Lung (tissue), 12 donors: ENCODE measurements around the gene SEMA6B. TPM values are rescaled to one million over a fixed set of nuclear protein-coding genes. Genes with fewer than 3 reads are reported as not detected.

Experiments
- ATAC-seq: fragments of 200-7000 bp; cut with Tn5 transposase; one replicate; pipeline ENCODE4 v1.9.1; 2020; ENCODE audit warnings: moderate number of reproducible peaks; ENCODE audit not compliant: insufficient read depth, low FRiP score
- DNase-seq, 3 donors: peaks; one replicate each; pipeline ENCODE4 v3.0.0-alpha.2; 2013 to 2017
- H3K27ac ChIP-seq, 2 donors: one replicate each; pipeline ENCODE4 v1.5.1; 2013; ENCODE audit warnings: mild to moderate bottlenecking in 2 of 2, moderate library complexity in 2 of 2, control low read depth in 1 of 2, inconsistent platforms in 1 of 2, low read depth in 1 of 2, low read length in 1 of 2
- H3K27me3 ChIP-seq, 3 donors: one replicate each; pipeline ENCODE4 v1.5.1; 2013; ENCODE audit warnings: low read length in 2 of 3; ENCODE audit not compliant: control insufficient read depth in 3 of 3, insufficient read depth in 3 of 3
- H3K36me3 ChIP-seq, 4 donors: one replicate each; pipeline ENCODE4 v1.5.1; 2013; ENCODE audit warnings: low read length in 4 of 4, mild to moderate bottlenecking in 1 of 4, moderate library complexity in 1 of 4; ENCODE audit not compliant: control insufficient read depth in 4 of 4, insufficient read depth in 4 of 4
- H3K4me1 ChIP-seq, 5 donors: one replicate each; pipeline ENCODE4 v1.5.1; 2013; ENCODE audit warnings: low read length in 5 of 5, mild to moderate bottlenecking in 2 of 5, moderate library complexity in 1 of 5; ENCODE audit not compliant: control insufficient read depth in 5 of 5, insufficient read depth in 5 of 5
- H3K4me3 ChIP-seq: one replicate; pipeline ENCODE4 v1.5.1; 2013; ENCODE audit warnings: mild to moderate bottlenecking, control low read depth, moderate library complexity
- H3K9ac ChIP-seq, 2 donors: one replicate each; pipeline ENCODE4 v1.5.1; 2013; ENCODE audit warnings: low read length in 2 of 2, control low read depth in 1 of 2; ENCODE audit not compliant: insufficient read depth in 1 of 2
- H3K9me3 ChIP-seq, 4 donors: one replicate each; pipeline ENCODE4 v1.5.1; 2013; ENCODE audit warnings: low read length in 3 of 4, mild to moderate bottlenecking in 1 of 4, moderate library complexity in 1 of 4; ENCODE audit not compliant: control insufficient read depth in 4 of 4, insufficient read depth in 3 of 4
- CTCF ChIP-seq: IDR thresholded peaks from 2 replicates; pipeline ENCODE4 v1.5.1; 2012; ENCODE audit warnings: mild to moderate bottlenecking; ENCODE audit errors: control extremely low read depth, extremely low read depth
- WGBS, 2 donors: extraction: QIAGEN DNeasy Blood & Tissue Kit; methylation state at CpG; one replicate each; pipeline ENCODE4 v1.1.7; 2013; 5-methylcytosine and 5-hydroxymethylcytosine counted together
- polyA plus RNA-seq, 2 donors: library from polyadenylated mRNA; stranded (reverse); fragments of 200-250 nt; gene quantifications; one replicate each; pipeline ENCODE4 v1.2.1, GENCODE V29; 2013
- total RNA-seq, 2 donors: library from RNA; depleted of rRNA in 1 of 2; stranded (reverse); fragments of >200 nt in 1 of 2; gene quantifications; one replicate each; pipeline ENCODE4 v1.2.1, GENCODE V29; 2014 to 2021
- donor health status: control.
- donor health status: control.
- donor health status: Bipolar disorder and iron deficiency.
- donor health status: healthy.
- donor health status: DM: yes; HTN: yes; CAD: no.

SEMA6B gene
- total and polyA plus RNA-seq, 4 donors = 3.2 to 38.5 (median 20.1) TPM

- DNase-seq (no peak), ATAC-seq (no peak)
- 62 to 69% methylated on average over 8 of the region's 8 CpGs for WGBS, 2 donors
- Histone ChIP-seq H3K4me3 (no peak overlapping the region), H3K27me3 (no peaks in the 10 kb centered on the region), H3K4me1 (no peaks in the 10 kb centered on the region), H3K27ac (peak overlapping the region in 1 of 2 donors; percentile 92), H3K9me3 (no peaks in the 10 kb centered on the region), H3K9ac (no peak overlapping the region), H3K36me3 (no peaks in the 10 kb centered on the region)
- no peak for TF ChIP-seq CTCF
Measured at GRCh38 chr19:4516939-4517300, 42.6 kb downstream of the SEMA6B start.

GRCh38 chr19:4516199-4516938 lies 43.1 kb downstream of the SEMA6B start:
- H3K4me3 ChIP-seq = no peak overlapping the region

GRCh38 chr19:4515732-4516131 lies 43.8 kb downstream of the SEMA6B start:
- H3K9ac ChIP-seq = no peak overlapping the region
- H3K4me3 ChIP-seq = no peak overlapping the region
- H3K4me1 ChIP-seq = no peaks in the 10 kb centered on the region
- ATAC-seq (no peak), DNase-seq (no peak)
- no peaks in the 10 kb centered on the region for H3K9me3 ChIP-seq
- 92 to 95% methylated on average over 5 of the region's 5 CpGs for WGBS, 2 donors
- no peaks in the 10 kb centered on the region for H3K27me3 ChIP-seq
- TF ChIP-seq CTCF = no peak
- H3K27ac ChIP-seq = no peak overlapping the region
- no peaks in the 10 kb centered on the region for H3K36me3 ChIP-seq

More at GRCh38 chr19:4516199-4516938, 43.1 kb downstream of the SEMA6B start:
- ATAC-seq = no peak
- no peak for DNase-seq
- TF ChIP-seq CTCF = no peak
- no peaks in the 10 kb centered on the region for H3K27me3 ChIP-seq
- peak overlapping the region in 1 of 2 donors; percentile 92 for H3K27ac ChIP-seq
- no peaks in the 10 kb centered on the region for H3K9me3 ChIP-seq
- 70 to 72% methylated on average over 14 of the region's 14 CpGs for WGBS, 2 donors
- H3K4me1 ChIP-seq = no peaks in the 10 kb centered on the region
- no peaks in the 10 kb centered on the region for H3K36me3 ChIP-seq
- H3K9ac ChIP-seq = no peak overlapping the region

GRCh38 chr19:4513248-4513647 lies 46.2 kb downstream of the SEMA6B start:
- no peaks in the 10 kb centered on the region for H3K9me3 ChIP-seq
- TF ChIP-seq CTCF = no peak
- no peaks in the 10 kb centered on the region for H3K36me3 ChIP-seq
- DNase-seq = no peak
- H3K4me1 ChIP-seq = no peaks in the 10 kb centered on the region
- 93% methylated on average over 17 of the region's 17 CpGs for WGBS, 2 donors
- no peak for ATAC-seq
- H3K4me3 ChIP-seq = no peak overlapping the region
- no peaks in the 10 kb centered on the region for H3K27me3 ChIP-seq
- no peak overlapping the region for H3K9ac ChIP-seq
- no peak overlapping the region for H3K27ac ChIP-seq
